GM23338 (cell line): ENCODE measurements around the gene MRPS22. TPM values are rescaled to one million over a fixed set of nuclear protein-coding genes. Genes with fewer than 3 reads are reported as not detected.

Experiments
- ATAC-seq: fragments of 200-7000 bp; cut with Tn5 transposase; 3 replicates; pipeline ENCODE4 v1.9.1; 2020
- DNase-seq: peaks from one replicate; pipeline ENCODE4 v3.0.0-alpha.2; 2015; ENCODE audit warnings: low spot score
- H2AFZ ChIP-seq: fragments of 200-600 bp; sonication (generic); 2 replicates; pipeline ENCODE4 v1.8.0; 2016; ENCODE audit warnings: antibody characterized with exemption, mild to moderate bottlenecking, moderate library complexity
- H3F3A ChIP-seq: fragments of 200-600 bp; sonication (generic); replicated peaks from 2 replicates; pipeline ENCODE4 v1.8.0; 2017; ENCODE audit warnings: antibody characterized with exemption, mixed run types, low read depth
- H3K27ac ChIP-seq: fragments of 200-600 bp; sonication (generic); 2 replicates; pipeline ENCODE4 v1.6.1; 2016; ENCODE audit warnings: low read depth
- H3K27me3 ChIP-seq: fragments of 200-600 bp; sonication (generic); 2 replicates; pipeline ENCODE4 v1.8.0; 2016; ENCODE audit warnings: mild to moderate bottlenecking, mixed run types, moderate library complexity; ENCODE audit not compliant: insufficient read depth
- H3K36me3 ChIP-seq: fragments of 200-600 bp; sonication (generic); 2 replicates; pipeline ENCODE4 v1.8.0; 2016; ENCODE audit warnings: mild to moderate bottlenecking; ENCODE audit not compliant: insufficient read depth
- H3K4me1 ChIP-seq: fragments of 200-600 bp; sonication (generic); 2 replicates; pipeline ENCODE4 v1.8.0; 2016; ENCODE audit warnings: mild to moderate bottlenecking, moderate library complexity; ENCODE audit not compliant: insufficient read depth
- H3K4me2 ChIP-seq: fragments of 200-600 bp; sonication (generic); 2 replicates; pipeline ENCODE4 v1.7.1; 2017; ENCODE audit warnings: mixed run types
- H3K4me3 ChIP-seq: fragments of 200-600 bp; sonication (generic); 2 replicates; pipeline ENCODE4 v1.6.1; 2016; ENCODE audit warnings: mixed run types
- H3K79me2 ChIP-seq: fragments of 200-600 bp; sonication (generic); replicated peaks from 2 replicates; pipeline ENCODE4 v1.8.0; 2017; ENCODE audit warnings: mild to moderate bottlenecking; ENCODE audit not compliant: insufficient read depth
- H3K9me2 ChIP-seq: fragments of 200-600 bp; sonication (generic); 2 replicates; pipeline ENCODE4 v1.8.0; 2017; ENCODE audit not compliant: insufficient read depth
- H4K20me1 ChIP-seq: fragments of 200-600 bp; sonication (generic); replicated peaks from 2 replicates; pipeline ENCODE4 v1.8.0; 2017; ENCODE audit warnings: mild to moderate bottlenecking; ENCODE audit not compliant: insufficient read depth
- H3K27ac Mint-ChIP-seq: 2 replicates; pipeline ENCODE4 v1.8.0; 2020; ENCODE audit warnings: inconsistent platforms, mild to moderate bottlenecking, moderate library complexity, mixed read lengths
- H3K27me3 Mint-ChIP-seq: 3 replicates; pipeline ENCODE4 v1.8.0; 2022; ENCODE audit warnings: low read depth, mild to moderate bottlenecking, moderate library complexity, mixed read lengths, inconsistent platforms; ENCODE audit not compliant: insufficient read depth, poor library complexity
- H3K36me3 Mint-ChIP-seq: 3 replicates; pipeline ENCODE4 v1.8.0; 2021; ENCODE audit warnings: low read depth, mild to moderate bottlenecking, inconsistent platforms, moderate library complexity, mixed read lengths
- H3K4me1 Mint-ChIP-seq: 3 replicates; pipeline ENCODE4 v1.8.0; 2020; ENCODE audit warnings: mild to moderate bottlenecking, inconsistent platforms, mixed read lengths
- H3K4me3 Mint-ChIP-seq: 3 replicates; pipeline ENCODE4 v1.8.0; 2021; ENCODE audit warnings: moderate library complexity, mild to moderate bottlenecking, inconsistent platforms, mixed read lengths
- H3K9me3 Mint-ChIP-seq: 3 replicates; pipeline ENCODE4 v1.8.0; 2020; ENCODE audit warnings: moderate library complexity, mild to moderate bottlenecking, inconsistent platforms, mixed read lengths
- CTCF ChIP-seq, 2 experiments: fragments of 200-600 bp in 1 of 2; sonication (generic) in 1 of 2; conservative IDR thresholded peaks; 2 replicates each; pipeline versions ENCODE4 v1.5.1 to v1.6.1; 2016 to 2017; ENCODE audit warnings: antibody characterized with exemption in 2 of 2, low read depth in 2 of 2, mild to moderate bottlenecking in 2 of 2, moderate library complexity in 1 of 2
- ETS1 ChIP-seq: IDR thresholded peaks from 2 replicates; pipeline ENCODE4 v1.6.1; 2016; ENCODE audit warnings: antibody characterized with exemption
- EZH2phosphoT487 ChIP-seq: fragments of 200-600 bp; sonication (generic); IDR thresholded peaks from one replicate; pipeline ENCODE4 v1.8.1; 2018; ENCODE audit warnings: antibody characterized with exemption; ENCODE audit not compliant: unreplicated experiment
- REST ChIP-seq: IDR thresholded peaks from one replicate; pipeline ENCODE4 v1.6.1; 2018; ENCODE audit warnings: antibody characterized with exemption; ENCODE audit not compliant: unreplicated experiment
- ZNF114 ChIP-seq: fragments of 250-450 bp; sonication (Bioruptor Pico); IDR thresholded peaks from 2 replicates; pipeline ENCODE4 v1.5.0; 2020; ENCODE audit warnings: mild to moderate bottlenecking, moderate library complexity
- ZNF462 ChIP-seq: fragments of 250-450 bp; sonication (Bioruptor Pico); IDR thresholded peaks from 2 replicates; pipeline ENCODE4 v1.5.0; 2020; ENCODE audit warnings: mild to moderate bottlenecking, moderate library complexity
- polyA plus RNA-seq: library from polyadenylated mRNA; unstranded; fragments of >200 nt; fragmentation: Nextera tagmentation; extraction: Ambion mirVana; gene quantifications from 2 replicates; pipeline ENCODE4 v1.2.1, GENCODE V29; 2016
- total RNA-seq: library from RNA; depleted of rRNA; stranded (reverse); fragments of >200 nt; shearing (Covaris generic); gene quantifications from 2 replicates; pipeline ENCODE4 v1.2.3, GENCODE V29; 2014

Gene MRPS22
- total and polyA plus RNA-seq, 2 experiments from 2014 or later, result 58.4 to 65.6 TPM

- TF ChIP-seq ZNF462 (CRISPR knock-in tag), result no peak
These were observed 44.3 kb downstream of the MRPS22 start (continued) for GRCh38 chr3:139388077-139388476.

- Histone ChIP-seq H3K4me2 (peak overlapping the region; percentile 83), H2AFZ (peak overlapping the region; percentile 57), H3K79me2 (peaks cover 68% of the 10 kb centered on the region), H3K4me1 (peaks cover 3% of the 10 kb centered on the region; the same call in 1 of the 2 replicates), H4K20me1 (peaks cover 5% of the 10 kb centered on the region; the same call in 1 of the 2 replicates), H3K36me3 (no peaks in the 10 kb centered on the region), H3K4me3 (peak overlapping the region; percentile 75), H3K9me2 (no peaks in the 10 kb centered on the region), H3K27me3 (no peaks in the 10 kb centered on the region), H3F3A (0 out of 2 replicates have a peak, but pooled peaks cover 6% of the 10 kb centered on the region), H3K27ac (peak overlapping the region; percentile 70)
- H3K36me3 Mint-ChIP-seq, result peaks cover 3% of the 10 kb centered on the region; the same call in 1 of the 3 replicates
- TF ChIP-seq EZH2phosphoT487 (no peak), ETS1 (no peak), REST (no peak), CTCF (conservative IDR thresholded peaks at IDR 0.05; ENCODE audit: low read depth in 2 of 2) (no peak), ZNF114 (CRISPR knock-in tag) (no peak)
- ATAC-seq (no peak), DNase-seq (peak; percentile 15)
- H3K27ac Mint-ChIP-seq, result peak overlapping the region; percentile 99
- H3K27me3 Mint-ChIP-seq, result peaks cover 5% of the 10 kb centered on the region
- peaks cover 7% of the 10 kb centered on the region; the same call in 2 of the 3 replicates for H3K4me1 Mint-ChIP-seq
- H3K4me3 Mint-ChIP-seq, result peak overlapping the region; percentile 86
- H3K9me3 Mint-ChIP-seq, result no peaks in the 10 kb centered on the region; the same call in 2 of the 3 replicates
These were observed 45.2 kb downstream of the MRPS22 start for GRCh38 chr3:139388821-139389551.
